Ovary (tissue), 9 donors: ENCODE results near the gene DENND1B. TPM values are rescaled to one million over a fixed set of nuclear protein-coding genes. Genes with fewer than 3 reads are reported as not detected.

Experiments used
- DNase-seq, 5 donors: peaks; one replicate each; pipeline ENCODE4 v3.0.0-alpha.2; 2019 to 2020
- H3K27ac ChIP-seq, 2 donors: fragments of 200-600 bp; one replicate each; pipeline versions ENCODE4 v1.5.1 to v1.8.0; 2019 to 2022
- H3K27me3 ChIP-seq: fragments of 200-600 bp; one replicate; pipeline ENCODE4 v1.8.0; 2022
- H3K36me3 ChIP-seq: fragments of 200-600 bp; sonication (generic); one replicate; pipeline ENCODE4 v1.5.1; 2019
- H3K4me1 ChIP-seq: one replicate; pipeline ENCODE4 v1.8.1; 2013; ENCODE audit warnings: mild to moderate bottlenecking, moderate library complexity; ENCODE audit not compliant: insufficient read depth
- H3K4me3 ChIP-seq: fragments of 200-600 bp; sonication (generic); one replicate; pipeline ENCODE4 v1.5.1; 2017
- H3K9me3 ChIP-seq, 2 donors: fragments of 200-600 bp in 1 of 2; sonication (generic) in 1 of 2; one replicate each; pipeline versions ENCODE4 v1.5.1 to v1.8.1; 2013 to 2019; ENCODE audit warnings: mild to moderate bottlenecking in 1 of 2, moderate library complexity in 1 of 2
- CTCF ChIP-seq, 3 donors: fragments of 450-650 bp in 2 of 3; fragments of 200-600 bp in 1 of 3; IDR thresholded peaks; one replicate each; pipeline versions ENCODE4 v1.5.1 to v1.8.0; 2016 to 2022; ENCODE audit warnings: antibody characterized with exemption in 3 of 3, mild to moderate bottlenecking in 1 of 3
- EP300 ChIP-seq: sonication (generic); formaldehyde crosslinking; IDR thresholded peaks from one replicate; pipeline ENCODE4 v1.6.1; 2017; ENCODE audit warnings: antibody characterized with exemption
- POLR2A ChIP-seq: fragments of 450-650 bp; IDR thresholded peaks from one replicate; pipeline ENCODE4 v1.6.1; 2017; ENCODE audit warnings: antibody characterized with exemption, mild to moderate bottlenecking, moderate library complexity
- WGBS, 3 donors: extraction: QIAGEN DNeasy Blood & Tissue Kit in 1 of 3; methylation state at CpG; one replicate each; pipeline versions ENCODE4 v1.1.5 to v1.1.7; 2013 to 2017; 5-methylcytosine and 5-hydroxymethylcytosine counted together
- intact Hi-C, 4 donors: fragments of 100-400 bp; cut with DNase I; formaldehyde crosslinking; loops; one replicate each; pipeline versions ENCODE4 v1.11.0 to v1.15.1; 2022 to 2023
- polyA plus RNA-seq, 2 donors: library from polyadenylated mRNA; stranded (reverse); fragments of 200-250 nt in 1 of 2; fragments of 350-450 nt in 1 of 2; fragmentation: Illumina TruSeq in 1 of 2; extraction: RNeasy Lipid Tissue Mini Kit (QIAGEN cat#74804) in 1 of 2; gene quantifications; one replicate each; pipeline ENCODE4 v1.2.3, GENCODE V29; 2013 to 2014
- total RNA-seq, 7 donors: library from RNA; depleted of rRNA in 2 of 7; stranded (reverse); fragments of >200 nt in 2 of 7; fragmentation: NEBNext Ultra II Directional in 3 of 7; extraction: Animal tissue kit (Norgen Biotek cat#: 25700) in 3 of 7; gene quantifications; one replicate each; pipeline versions ENCODE4 v1.1.0 to v1.2.4, GENCODE V29; 2016 to 2023
- donor health status: DM: no; HTN: no; CAD: no; lungs with moderate emphysema.
- donor health status: DM: no; HTN: no; CAD: no.
- donor health status: Bipolar disorder and iron deficiency.
- donor health status: DM: yes; HTN: yes; CAD: no.
- donor health status: DM: no; HTN: no; CAD: no.
- donor health status: DM: yes; HTN: yes; CAD: no.

Gene DENND1B
- total and polyA plus RNA-seq, 9 donors: 2.9 to 20.6 (median 14.1) TPM

GRCh38 chr1:197659171-197659570, 116.1 kb downstream of the DENND1B start:
- TF ChIP-seq CTCF (IDR thresholded peaks at IDR 0.05): no peak
- Histone ChIP-seq H3K4me1 (no peaks in the 10 kb centered on the region), H3K4me3 (no peak overlapping the region), H3K36me3 (no peaks in the 10 kb centered on the region), H3K27ac (no peak overlapping the region), H3K27me3 (no peaks in the 10 kb centered on the region), H3K9me3 (no peaks in the 10 kb centered on the region)
- no peak for DNase-seq
- intact Hi-C loops: no loop called here
- 28 to 61% (median 43%) methylated on average over 3 of the region's 3 CpGs for WGBS, 3 donors

GRCh38 chr1:197649188-197649587, 126.1 kb downstream of the DENND1B start:
- Histone ChIP-seq H3K4me1 (no peaks in the 10 kb centered on the region), H3K9me3 (no peaks in the 10 kb centered on the region), H3K27ac (no peak overlapping the region), H3K4me3 (no peak overlapping the region), H3K27me3 (no peaks in the 10 kb centered on the region), H3K36me3 (no peaks in the 10 kb centered on the region)
- intact Hi-C loops: no loop called here
- TF ChIP-seq POLR2A (no peak), EP300 (no peak), CTCF (IDR thresholded peaks at IDR 0.05) (no peak)
- WGBS, 3 donors: 83 to 95% (median 89%) methylated on average over 2 of the region's 2 CpGs
- no peak for DNase-seq

- H3K4me1 ChIP-seq: peaks cover 2% of the 10 kb centered on the region
- intact Hi-C loops: no loop called here
- no peak overlapping the region for H3K4me3 ChIP-seq
- H3K9me3 ChIP-seq: no peaks in the 10 kb centered on the region
- TF ChIP-seq CTCF (IDR thresholded peaks at IDR 0.05): no peak
- TF ChIP-seq EP300: no peak
- no peak for TF ChIP-seq POLR2A
- H3K27me3 ChIP-seq: no peaks in the 10 kb centered on the region
- 85 to 95% (median 95%) methylated on average over 2 of the region's 2 CpGs for WGBS, 3 donors
- no peaks in the 10 kb centered on the region for H3K36me3 ChIP-seq
- no peak for DNase-seq
- no peak overlapping the region for H3K27ac ChIP-seq
These were observed 137.0 kb downstream of the DENND1B start for GRCh38 chr1:197638316-197638715.

- Histone ChIP-seq H3K36me3 (no peaks in the 10 kb centered on the region), H3K4me3 (no peak overlapping the region), H3K27ac (peak overlapping the region in 1 of 2 donors; percentile 16), H3K9me3 (no peaks in the 10 kb centered on the region), H3K4me1 (peaks cover 2% of the 10 kb centered on the region), H3K27me3 (no peaks in the 10 kb centered on the region)
- intact Hi-C loops: no loop called here
- no peak for DNase-seq
- 21 to 34% (median 27%) methylated on average over 3 of the region's 3 CpGs for WGBS, 3 donors
- TF ChIP-seq POLR2A (no peak), EP300 (no peak), CTCF (IDR thresholded peaks at IDR 0.05) (no peak)
These were observed 137.9 kb downstream of the DENND1B start for GRCh38 chr1:197637406-197637805.
